ENCODE data around the gene TEX19.

DNA sequence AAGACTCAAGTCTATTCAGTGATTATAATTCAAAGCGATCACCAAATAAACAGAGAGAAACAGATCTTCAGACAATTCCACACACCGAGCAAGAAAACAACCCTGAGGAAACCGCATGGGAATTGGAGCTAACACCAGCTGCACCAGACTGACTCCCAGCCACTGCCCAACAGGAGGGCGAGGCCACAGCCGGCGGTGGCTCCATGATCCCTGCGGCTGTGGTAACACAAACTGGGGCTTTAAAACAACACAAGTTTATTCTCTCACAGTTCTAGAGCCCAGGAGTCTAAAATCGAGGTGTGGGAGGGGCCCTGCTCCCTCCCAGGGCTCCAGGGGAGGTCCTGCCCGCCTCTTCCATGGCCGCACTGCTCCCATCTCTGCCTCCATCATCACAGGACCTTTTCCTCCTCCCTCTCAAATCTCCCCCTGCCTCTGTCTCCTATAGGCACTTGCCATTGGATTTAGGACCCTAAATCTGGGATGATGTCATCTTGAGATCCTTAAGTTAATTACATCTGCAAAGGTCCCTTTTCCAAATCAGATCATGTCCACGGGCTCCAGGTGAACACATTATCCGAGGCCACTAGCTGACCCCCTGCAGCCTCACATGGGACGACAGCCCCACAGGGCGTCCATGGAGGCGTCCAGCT, 49.4 kb downstream of the TEX19 start:
- TF ChIP-seq, protein P1, sequence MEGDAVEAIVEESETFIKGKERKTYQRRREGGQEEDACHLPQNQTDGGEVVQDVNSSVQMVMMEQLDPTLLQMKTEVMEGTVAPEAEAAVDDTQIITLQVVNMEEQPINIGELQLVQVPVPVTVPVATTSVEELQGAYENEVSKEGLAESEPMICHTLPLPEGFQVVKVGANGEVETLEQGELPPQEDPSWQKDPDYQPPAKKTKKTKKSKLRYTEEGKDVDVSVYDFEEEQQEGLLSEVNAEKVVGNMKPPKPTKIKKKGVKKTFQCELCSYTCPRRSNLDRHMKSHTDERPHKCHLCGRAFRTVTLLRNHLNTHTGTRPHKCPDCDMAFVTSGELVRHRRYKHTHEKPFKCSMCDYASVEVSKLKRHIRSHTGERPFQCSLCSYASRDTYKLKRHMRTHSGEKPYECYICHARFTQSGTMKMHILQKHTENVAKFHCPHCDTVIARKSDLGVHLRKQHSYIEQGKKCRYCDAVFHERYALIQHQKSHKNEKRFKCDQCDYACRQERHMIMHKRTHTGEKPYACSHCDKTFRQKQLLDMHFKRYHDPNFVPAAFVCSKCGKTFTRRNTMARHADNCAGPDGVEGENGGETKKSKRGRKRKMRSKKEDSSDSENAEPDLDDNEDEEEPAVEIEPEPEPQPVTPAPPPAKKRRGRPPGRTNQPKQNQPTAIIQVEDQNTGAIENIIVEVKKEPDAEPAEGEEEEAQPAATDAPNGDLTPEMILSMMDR (IDR thresholded peaks at IDR 0.05) = no peak
- no peak for TF ChIP-seq POLR2A (IDR thresholded peaks at IDR 0.05)
